Mammary epithelial cell (primary cell): ENCODE results near the gene ZNF565.

Experiments used
- CTCF ChIP-seq, 2 donors: IDR thresholded peaks in 1 of 2; conservative IDR thresholded peaks in 1 of 2; 2 replicates each; pipeline ENCODE4 v1.5.1; 2011 to 2012; ENCODE audit warnings: inconsistent platforms in 2 of 2, low read length in 2 of 2, mild to moderate bottlenecking in 2 of 2, control low read depth in 1 of 2, low read depth in 1 of 2; ENCODE audit not compliant: insufficient read depth in 1 of 2; ENCODE audit errors: extremely low read depth in 1 of 2
- EZH2 ChIP-seq: IDR thresholded peaks from 2 replicates; pipeline ENCODE4 v1.6.1; 2012; ENCODE audit warnings: low read length, inconsistent platforms, borderline replicate concordance

GRCh38 chr19:36153126-36153525 is 61.3 kb downstream of the ZNF565 start:
- TF ChIP-seq EZH2 (no peak), CTCF (conservative IDR thresholded peaks at IDR 0.05 in 1 of 2, IDR thresholded peaks at IDR 0.05 in 1 of 2; ENCODE audit: extremely low read depth in 1 of 2, insufficient read depth in 1 of 2, low read depth in 1 of 2, low read length in 2 of 2) (no peak)
